Measurements from ENCODE around the gene ENAH.

ENAH gene

DNA sequence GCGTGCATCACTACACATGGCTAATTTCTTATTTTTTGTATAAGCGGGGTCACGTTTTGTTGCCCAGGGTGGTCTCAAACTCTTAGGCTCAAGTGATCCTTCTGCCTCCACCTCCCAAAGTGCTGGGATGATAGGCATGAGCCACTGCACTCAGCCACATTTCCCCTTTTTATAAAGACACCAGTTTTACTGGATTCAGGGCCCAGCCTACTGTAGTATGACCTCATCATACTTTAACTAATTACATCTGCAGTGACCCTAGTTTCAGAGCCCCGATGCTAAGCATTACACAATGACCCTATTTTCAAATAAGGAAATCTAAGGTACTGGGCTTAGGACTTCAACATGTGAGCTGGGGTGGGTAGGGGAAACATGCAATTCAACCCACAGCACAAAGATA lies 31.8 kb upstream of the ENAH start:
- no peak for TF ChIP-seq POLR2AphosphoS5 (IDR thresholded peaks at IDR 0.05; ENCODE audit: low read depth)
- peak; percentile 32; the same call in 1 of the 2 replicates for TF ChIP-seq SPI1 (IDR thresholded peaks at IDR 0.05; ENCODE audit: borderline replicate concordance, low read depth)
- Histone ChIP-seq H3K27me3 (ENCODE audit: insufficient read depth, poor library complexity, severe bottlenecking) (no peaks in the 10 kb centered on the region), H3K4me3 (replicated peaks; ENCODE audit: insufficient read depth, low read length) (no peak overlapping the region), H3K27ac (replicated peaks) (no peak overlapping the region)
- no peak for DNase-seq (ENCODE audit: low read depth in 1 of 2, low spot score in 1 of 2)

DNA sequence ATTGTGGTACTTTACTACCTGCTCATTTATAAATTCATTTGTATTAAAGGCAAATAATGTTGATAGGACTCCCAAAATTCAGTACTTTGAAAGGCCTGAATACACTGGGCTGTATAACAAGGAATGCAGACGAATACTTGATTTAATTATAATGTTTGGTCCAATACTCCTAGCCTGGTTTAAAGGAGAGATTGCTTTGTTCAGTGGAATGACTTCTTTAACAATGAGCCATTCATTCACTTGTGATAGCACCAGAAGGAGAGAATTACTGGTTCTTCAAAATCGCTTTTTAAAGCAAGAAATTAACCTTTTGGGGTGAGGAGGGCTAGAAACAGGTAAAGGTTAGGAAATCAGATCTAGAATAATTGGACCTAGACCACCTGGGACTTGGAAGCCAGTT lies 28.3 kb upstream of the ENAH start:
- H3K4me3 ChIP-seq (replicated peaks; ENCODE audit: insufficient read depth, low read length): no peak overlapping the region
- DNase-seq (ENCODE audit: low read depth in 1 of 2, low spot score in 1 of 2): no peak
- H3K27me3 ChIP-seq (ENCODE audit: insufficient read depth, poor library complexity, severe bottlenecking): no peaks in the 10 kb centered on the region
- TF ChIP-seq, protein P1, sequence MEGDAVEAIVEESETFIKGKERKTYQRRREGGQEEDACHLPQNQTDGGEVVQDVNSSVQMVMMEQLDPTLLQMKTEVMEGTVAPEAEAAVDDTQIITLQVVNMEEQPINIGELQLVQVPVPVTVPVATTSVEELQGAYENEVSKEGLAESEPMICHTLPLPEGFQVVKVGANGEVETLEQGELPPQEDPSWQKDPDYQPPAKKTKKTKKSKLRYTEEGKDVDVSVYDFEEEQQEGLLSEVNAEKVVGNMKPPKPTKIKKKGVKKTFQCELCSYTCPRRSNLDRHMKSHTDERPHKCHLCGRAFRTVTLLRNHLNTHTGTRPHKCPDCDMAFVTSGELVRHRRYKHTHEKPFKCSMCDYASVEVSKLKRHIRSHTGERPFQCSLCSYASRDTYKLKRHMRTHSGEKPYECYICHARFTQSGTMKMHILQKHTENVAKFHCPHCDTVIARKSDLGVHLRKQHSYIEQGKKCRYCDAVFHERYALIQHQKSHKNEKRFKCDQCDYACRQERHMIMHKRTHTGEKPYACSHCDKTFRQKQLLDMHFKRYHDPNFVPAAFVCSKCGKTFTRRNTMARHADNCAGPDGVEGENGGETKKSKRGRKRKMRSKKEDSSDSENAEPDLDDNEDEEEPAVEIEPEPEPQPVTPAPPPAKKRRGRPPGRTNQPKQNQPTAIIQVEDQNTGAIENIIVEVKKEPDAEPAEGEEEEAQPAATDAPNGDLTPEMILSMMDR (IDR thresholded peaks at IDR 0.05; ENCODE audit: insufficient read depth, low read length): no peak
- TF ChIP-seq POLR2AphosphoS5 (IDR thresholded peaks at IDR 0.05; ENCODE audit: low read depth) (no peak), GABPA (IDR thresholded peaks at IDR 0.05; ENCODE audit: low read depth) (no peak), SPI1 (IDR thresholded peaks at IDR 0.05; ENCODE audit: borderline replicate concordance, low read depth) (no peak)
- TF ChIP-seq, protein P2, sequence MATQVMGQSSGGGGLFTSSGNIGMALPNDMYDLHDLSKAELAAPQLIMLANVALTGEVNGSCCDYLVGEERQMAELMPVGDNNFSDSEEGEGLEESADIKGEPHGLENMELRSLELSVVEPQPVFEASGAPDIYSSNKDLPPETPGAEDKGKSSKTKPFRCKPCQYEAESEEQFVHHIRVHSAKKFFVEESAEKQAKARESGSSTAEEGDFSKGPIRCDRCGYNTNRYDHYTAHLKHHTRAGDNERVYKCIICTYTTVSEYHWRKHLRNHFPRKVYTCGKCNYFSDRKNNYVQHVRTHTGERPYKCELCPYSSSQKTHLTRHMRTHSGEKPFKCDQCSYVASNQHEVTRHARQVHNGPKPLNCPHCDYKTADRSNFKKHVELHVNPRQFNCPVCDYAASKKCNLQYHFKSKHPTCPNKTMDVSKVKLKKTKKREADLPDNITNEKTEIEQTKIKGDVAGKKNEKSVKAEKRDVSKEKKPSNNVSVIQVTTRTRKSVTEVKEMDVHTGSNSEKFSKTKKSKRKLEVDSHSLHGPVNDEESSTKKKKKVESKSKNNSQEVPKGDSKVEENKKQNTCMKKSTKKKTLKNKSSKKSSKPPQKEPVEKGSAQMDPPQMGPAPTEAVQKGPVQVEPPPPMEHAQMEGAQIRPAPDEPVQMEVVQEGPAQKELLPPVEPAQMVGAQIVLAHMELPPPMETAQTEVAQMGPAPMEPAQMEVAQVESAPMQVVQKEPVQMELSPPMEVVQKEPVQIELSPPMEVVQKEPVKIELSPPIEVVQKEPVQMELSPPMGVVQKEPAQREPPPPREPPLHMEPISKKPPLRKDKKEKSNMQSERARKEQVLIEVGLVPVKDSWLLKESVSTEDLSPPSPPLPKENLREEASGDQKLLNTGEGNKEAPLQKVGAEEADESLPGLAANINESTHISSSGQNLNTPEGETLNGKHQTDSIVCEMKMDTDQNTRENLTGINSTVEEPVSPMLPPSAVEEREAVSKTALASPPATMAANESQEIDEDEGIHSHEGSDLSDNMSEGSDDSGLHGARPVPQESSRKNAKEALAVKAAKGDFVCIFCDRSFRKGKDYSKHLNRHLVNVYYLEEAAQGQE (IDR thresholded peaks at IDR 0.05; ENCODE audit: insufficient replicate concordance, low read depth): no peak
- no peak overlapping the region for H3K27ac ChIP-seq (replicated peaks)

DNA sequence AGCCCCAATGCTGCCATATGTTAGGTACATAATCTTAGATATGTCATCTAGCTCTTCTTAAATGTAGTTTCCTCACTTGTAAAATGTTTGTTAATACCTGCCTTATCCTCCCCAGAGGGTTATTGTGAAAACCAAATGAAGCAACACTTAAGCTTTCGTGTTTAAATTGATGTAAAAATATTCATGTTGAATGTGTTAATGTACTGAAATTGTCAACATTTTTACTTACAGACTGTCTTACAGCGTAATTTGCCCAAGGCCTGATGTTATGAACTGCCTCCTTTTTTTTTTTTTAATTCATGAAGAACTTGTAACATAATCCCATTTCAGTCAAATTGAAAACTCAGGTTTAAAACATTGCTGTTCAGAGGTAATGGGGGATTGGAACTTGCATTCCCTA lies 25.6 kb upstream of the ENAH start:
- H3K27me3 ChIP-seq (ENCODE audit: insufficient read depth, poor library complexity, severe bottlenecking): no peaks in the 10 kb centered on the region
- no peak for DNase-seq (ENCODE audit: low read depth in 1 of 2, low spot score in 1 of 2)
- no peak overlapping the region for H3K27ac ChIP-seq (replicated peaks)
- TF ChIP-seq POLR2AphosphoS5 (IDR thresholded peaks at IDR 0.05; ENCODE audit: low read depth) (no peak), GABPA (IDR thresholded peaks at IDR 0.05; ENCODE audit: low read depth) (no peak), SPI1 (IDR thresholded peaks at IDR 0.05; ENCODE audit: borderline replicate concordance, low read depth) (no peak)
- TF ChIP-seq, protein P2 (IDR thresholded peaks at IDR 0.05; ENCODE audit: insufficient replicate concordance, low read depth): no peak
- TF ChIP-seq, protein P1 (IDR thresholded peaks at IDR 0.05; ENCODE audit: insufficient read depth, low read length): no peak
- H3K4me3 ChIP-seq (replicated peaks; ENCODE audit: insufficient read depth, low read length): no peak overlapping the region

DNA sequence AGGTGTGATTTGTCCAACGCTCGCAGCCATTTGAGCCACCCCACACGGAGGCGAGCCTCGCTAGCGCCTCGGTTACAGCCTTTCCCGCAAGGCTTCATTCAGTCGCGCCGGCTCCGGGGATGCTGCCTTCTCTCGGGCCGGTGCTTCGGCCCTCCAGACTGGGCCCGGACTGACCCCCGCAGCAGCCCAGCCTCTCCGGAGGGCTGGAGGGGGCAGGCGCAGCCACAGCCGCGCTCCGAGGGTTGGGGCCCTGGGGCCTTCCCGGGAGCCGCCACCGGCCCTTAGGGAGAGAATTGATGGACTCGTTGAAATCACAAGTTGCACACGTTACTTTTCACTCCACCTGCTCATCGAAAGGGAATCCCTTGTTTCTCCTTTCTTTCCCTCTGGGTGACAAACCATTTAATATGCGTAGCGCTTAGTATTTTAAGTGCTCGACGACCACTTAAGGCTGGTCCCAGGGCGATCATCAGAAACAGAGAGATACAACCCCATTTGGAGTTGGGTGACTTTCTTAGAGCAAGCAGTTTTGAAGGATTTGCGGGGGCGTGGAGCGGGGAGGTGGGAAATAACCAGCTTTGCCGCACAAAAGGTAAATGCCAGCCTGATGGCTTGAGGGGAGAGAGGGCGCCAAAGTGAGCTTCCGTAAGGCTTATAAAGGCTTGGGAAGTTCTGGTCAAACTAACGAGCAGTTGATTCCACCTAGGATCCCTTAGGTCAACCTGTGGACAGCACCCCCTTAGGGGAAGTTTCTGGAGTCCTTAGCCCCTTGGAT lies 24.6 kb upstream of the ENAH start:
- TF ChIP-seq POLR2AphosphoS5 (IDR thresholded peaks at IDR 0.05; ENCODE audit: low read depth) (no peak), SPI1 (IDR thresholded peaks at IDR 0.05; ENCODE audit: borderline replicate concordance, low read depth) (no peak), GABPA (IDR thresholded peaks at IDR 0.05; ENCODE audit: low read depth) (no peak)
- TF ChIP-seq, protein P1 (IDR thresholded peaks at IDR 0.05; ENCODE audit: insufficient read depth, low read length): no peak
- TF ChIP-seq, protein P2 (IDR thresholded peaks at IDR 0.05; ENCODE audit: insufficient replicate concordance, low read depth): no peak
- Histone ChIP-seq H3K27ac (replicated peaks) (no peak overlapping the region), H3K4me3 (replicated peaks; ENCODE audit: insufficient read depth, low read length) (no peak overlapping the region), H3K27me3 (ENCODE audit: insufficient read depth, poor library complexity, severe bottlenecking) (no peaks in the 10 kb centered on the region)
- no peak for DNase-seq (ENCODE audit: low read depth in 1 of 2, low spot score in 1 of 2)

All from HL-60 (cell line).